ENCODE measurements around the gene LDLRAD4. TPM values are rescaled to one million over a fixed set of nuclear protein-coding genes. Genes with fewer than 3 reads are reported as not detected.

Gene LDLRAD4
- total and polyA plus RNA-seq, 12 donors, result 3.9 to 64.5 (median 36.0) TPM

DNA sequence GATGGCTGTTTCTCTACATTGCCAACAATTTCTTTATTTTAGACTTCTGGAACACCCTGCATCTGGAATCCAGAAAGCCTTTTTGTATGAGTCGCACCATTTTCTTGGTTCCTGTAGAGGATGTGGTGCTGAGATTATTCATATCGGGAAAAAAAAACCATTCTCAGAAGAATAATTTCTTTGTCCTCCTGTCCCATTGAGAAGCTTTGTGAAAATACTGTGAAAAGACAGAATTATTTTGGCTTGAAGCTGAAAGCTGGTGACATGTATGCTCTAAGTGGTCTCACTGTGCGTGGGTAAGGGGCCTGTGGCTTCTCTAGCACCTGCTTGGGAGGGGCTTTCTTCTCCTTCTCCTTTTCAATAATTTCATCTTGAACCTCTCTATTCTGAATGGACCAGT lies 369.4 kb downstream of the LDLRAD4 start:
- DNase-seq, result no peak
- Histone ChIP-seq H3K27me3 (no peaks in the 10 kb centered on the region), H3K9me3 (replicated peaks in 1 of 3) (no peaks in the 10 kb centered on the region), H3K36me3 (replicated peaks in 1 of 2) (no peaks in the 10 kb centered on the region), H3K27ac (no peak overlapping the region), H3K4me3 (no peak overlapping the region), H3K4me1 (replicated peaks in 1 of 2) (peaks cover 0 to 23% of the 10 kb centered on the region in 2 donors)
- 88 to 91% (median 89%) methylated on average over 3 of the region's 3 CpGs for WGBS, 4 donors
- no peak for TF ChIP-seq POLR2A (IDR thresholded peaks at IDR 0.05)
- TF ChIP-seq CTCF (IDR thresholded peaks at IDR 0.05), result no peak
- intact Hi-C loops (cut with DNase I), result no loop called here

GRCh38 chr18:13589316-13589715 lies 370.8 kb downstream of the LDLRAD4 start:
- Histone ChIP-seq H3K27ac (no peak overlapping the region), H3K4me3 (no peak overlapping the region), H3K9me3 (replicated peaks in 1 of 3) (no peaks in the 10 kb centered on the region), H3K27me3 (no peaks in the 10 kb centered on the region), H3K4me1 (replicated peaks in 1 of 2) (peaks cover 0 to 17% of the 10 kb centered on the region in 2 donors), H3K36me3 (replicated peaks in 1 of 2) (no peaks in the 10 kb centered on the region)
- 88 to 96% (median 91%) methylated on average over 4 of the region's 4 CpGs for WGBS, 4 donors
- intact Hi-C loops (cut with DNase I), result no loop called here
- TF ChIP-seq POLR2A (IDR thresholded peaks at IDR 0.05) (no peak), CTCF (IDR thresholded peaks at IDR 0.05) (no peak)
- DNase-seq, result no peak

GRCh38 chr18:13589943-13590342 lies 371.4 kb downstream of the LDLRAD4 start:
- Histone ChIP-seq H3K27me3 (no peaks in the 10 kb centered on the region), H3K4me1 (replicated peaks in 1 of 2) (peaks cover 0 to 12% of the 10 kb centered on the region in 2 donors), H3K27ac (no peak overlapping the region), H3K36me3 (replicated peaks in 1 of 2) (no peaks in the 10 kb centered on the region), H3K4me3 (no peak overlapping the region), H3K9me3 (replicated peaks in 1 of 3) (no peaks in the 10 kb centered on the region)
- intact Hi-C loops (cut with DNase I), result no loop called here
- TF ChIP-seq CTCF (IDR thresholded peaks at IDR 0.05), result no peak
- TF ChIP-seq POLR2A (IDR thresholded peaks at IDR 0.05), result no peak
- WGBS, 4 donors, result 82 to 87% (median 85%) methylated on average over 9 of the region's 9 CpGs
- no peak for DNase-seq

DNA sequence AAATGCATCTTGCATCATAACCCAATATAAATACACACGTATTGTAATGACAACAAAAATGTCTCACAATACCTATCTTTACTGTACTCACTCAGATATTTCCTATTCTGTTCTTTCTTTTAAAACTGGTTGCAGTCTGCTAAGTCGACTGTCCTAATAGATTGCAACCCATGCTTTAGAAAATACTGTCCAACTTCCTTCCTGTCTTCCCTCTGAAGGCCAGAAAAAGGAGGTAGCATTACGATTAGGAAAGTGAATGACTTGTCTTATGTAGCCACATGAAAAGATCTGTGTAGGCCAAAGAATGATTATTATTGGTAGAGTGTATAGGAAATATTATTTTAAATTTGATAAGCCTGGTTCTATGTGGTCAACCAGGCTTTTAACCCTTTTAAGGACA lies 373.7 kb downstream of the LDLRAD4 start:
- DNase-seq, result no peak
- intact Hi-C loops (cut with DNase I), result no loop called here
- Histone ChIP-seq H3K36me3 (replicated peaks in 1 of 2) (no peaks in the 10 kb centered on the region), H3K4me3 (no peak overlapping the region), H3K4me1 (replicated peaks in 1 of 2) (peaks cover 0 to 5% of the 10 kb centered on the region in 2 donors), H3K27ac (no peak overlapping the region), H3K27me3 (no peaks in the 10 kb centered on the region), H3K9me3 (replicated peaks in 1 of 3) (peaks cover 0 to 16% (median 5%) of the 10 kb centered on the region in 3 donors)
- TF ChIP-seq POLR2A (IDR thresholded peaks at IDR 0.05), result no peak
- WGBS, 4 donors, result 56 to 62% (median 60%) methylated on average over 3 of the region's 3 CpGs

DNA sequence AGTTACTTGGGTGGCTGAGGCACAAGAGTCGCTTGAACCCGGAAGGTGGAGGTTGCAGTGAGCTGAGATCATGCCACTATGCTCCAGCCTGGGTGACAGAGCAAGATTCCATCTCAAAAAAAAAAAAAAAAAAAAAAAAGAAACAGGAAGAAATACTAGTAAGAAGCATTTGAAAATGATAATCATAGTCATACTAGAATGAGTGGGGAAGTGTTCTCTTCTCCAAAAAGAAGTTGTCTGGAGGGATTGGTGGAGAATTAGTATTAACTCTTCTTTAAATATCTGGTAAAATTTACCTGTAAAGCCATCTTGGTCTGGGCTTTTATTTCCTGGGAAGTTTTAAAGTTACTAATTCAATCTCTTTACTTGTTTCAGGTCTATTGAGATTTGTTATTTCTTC lies 376.0 kb downstream of the LDLRAD4 start:
- Histone ChIP-seq H3K27ac (no peak overlapping the region), H3K9me3 (replicated peaks in 1 of 3) (peaks cover 0 to 27% (median 10%) of the 10 kb centered on the region in 3 donors), H3K36me3 (replicated peaks in 1 of 2) (no peaks in the 10 kb centered on the region), H3K4me1 (replicated peaks in 1 of 2) (peaks cover 0 to 5% of the 10 kb centered on the region in 2 donors), H3K27me3 (no peaks in the 10 kb centered on the region), H3K4me3 (no peak overlapping the region)
- intact Hi-C loops (cut with DNase I), result no loop called here
- no peak for DNase-seq
- 89 to 100% (median 94%) methylated on average over 2 of the region's 2 CpGs for WGBS, 4 donors
- TF ChIP-seq CTCF (IDR thresholded peaks at IDR 0.05) (no peak), POLR2A (IDR thresholded peaks at IDR 0.05) (no peak)
